NCI-H345 treated with DMSO at 0.1 percent for 48 hours (cell line): ENCODE results near the gene LTBP2.
"Not testable (repeated sequence)": the region's sequence is repeated elsewhere in the genome, so short reads cannot be mapped to it uniquely, and the experiment has no call there.

ENCODE experiments used
- DNase-seq: peaks from one replicate; lab custom pipeline; 2025; ENCODE audit not compliant: unreplicated experiment; lab: John Stamatoyannopoulos, UW

Gene LTBP2

DNA sequence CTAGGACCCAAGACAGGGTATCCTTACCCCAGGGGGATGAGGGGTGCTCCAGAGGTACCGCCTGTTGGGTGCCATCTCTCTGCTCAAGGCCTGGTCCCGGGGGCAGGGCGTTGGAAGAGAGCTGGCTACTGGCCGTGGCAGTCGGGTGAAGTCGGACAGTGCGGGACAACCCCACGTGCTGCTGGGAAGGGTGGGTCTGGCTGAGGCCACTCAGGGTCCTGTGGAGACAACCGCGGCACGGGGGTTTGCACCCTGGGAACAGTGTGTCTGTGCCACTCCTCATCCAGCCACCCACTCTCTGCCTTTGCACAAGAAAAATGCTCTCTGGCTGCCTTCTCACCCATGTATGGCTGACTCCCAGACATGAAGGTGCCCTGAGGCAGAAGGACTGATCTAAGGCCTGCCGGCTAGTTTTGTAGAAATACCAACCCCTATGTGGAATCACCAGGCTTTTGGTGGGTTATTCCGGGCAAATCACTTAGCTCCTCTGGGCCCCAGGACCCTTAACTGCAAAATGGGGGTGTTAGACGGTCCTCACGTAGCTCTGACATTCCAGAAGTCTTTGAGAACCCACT, 56.5 kb downstream of the LTBP2 start:
- no peak for DNase-seq

DNA sequence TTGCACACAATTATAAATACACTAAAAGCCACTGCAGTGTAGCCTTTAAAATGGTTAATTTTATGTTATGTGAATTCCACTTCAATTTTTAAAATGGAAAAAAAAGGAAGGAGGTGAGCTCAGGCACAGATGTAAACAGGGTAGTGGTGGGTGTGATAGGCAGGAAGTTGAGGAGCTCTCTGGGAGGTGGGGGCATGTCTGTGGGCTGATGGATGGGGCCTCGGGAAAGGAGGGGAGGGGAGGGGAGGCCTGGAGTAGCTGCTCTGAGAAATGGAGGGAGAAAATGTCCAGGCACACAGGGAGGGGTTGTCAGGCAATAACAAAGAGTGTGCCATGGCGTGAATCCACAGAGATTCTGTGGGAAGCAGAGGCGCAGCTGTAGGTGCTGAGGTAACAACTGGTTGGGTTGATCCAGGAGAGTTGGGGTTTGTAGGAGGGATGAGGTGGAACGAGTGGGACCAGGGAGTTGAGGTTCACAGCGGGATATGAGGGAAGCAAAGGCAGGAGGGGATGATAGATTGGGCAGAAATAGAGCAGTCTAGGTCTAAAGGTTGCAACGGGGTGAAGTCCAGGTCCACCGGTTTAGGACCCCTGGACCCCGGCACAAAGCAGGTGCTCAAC, 57.2 kb downstream of the LTBP2 start:
- DNase-seq, result no peak

DNA sequence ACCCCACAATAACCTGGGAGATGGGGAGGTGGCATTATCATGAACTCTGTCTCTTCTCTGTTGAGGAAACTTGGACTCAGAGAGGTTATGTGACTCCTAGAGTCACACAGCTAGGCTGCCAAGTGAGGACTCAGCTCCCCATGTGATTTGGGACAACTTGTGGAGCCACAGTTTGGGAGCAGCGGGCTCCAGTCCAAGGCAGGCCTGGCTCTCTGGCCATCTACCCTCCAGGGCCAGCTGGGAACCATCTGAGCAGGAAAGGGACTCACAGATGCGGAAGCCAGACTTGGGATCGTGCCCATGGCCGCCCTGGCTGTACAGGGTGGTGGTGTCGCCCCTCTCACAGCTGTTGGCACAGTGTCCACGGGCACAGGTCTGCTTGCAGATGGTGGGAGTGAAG, 59.4 kb downstream of the LTBP2 start:
- no peak for DNase-seq

DNA sequence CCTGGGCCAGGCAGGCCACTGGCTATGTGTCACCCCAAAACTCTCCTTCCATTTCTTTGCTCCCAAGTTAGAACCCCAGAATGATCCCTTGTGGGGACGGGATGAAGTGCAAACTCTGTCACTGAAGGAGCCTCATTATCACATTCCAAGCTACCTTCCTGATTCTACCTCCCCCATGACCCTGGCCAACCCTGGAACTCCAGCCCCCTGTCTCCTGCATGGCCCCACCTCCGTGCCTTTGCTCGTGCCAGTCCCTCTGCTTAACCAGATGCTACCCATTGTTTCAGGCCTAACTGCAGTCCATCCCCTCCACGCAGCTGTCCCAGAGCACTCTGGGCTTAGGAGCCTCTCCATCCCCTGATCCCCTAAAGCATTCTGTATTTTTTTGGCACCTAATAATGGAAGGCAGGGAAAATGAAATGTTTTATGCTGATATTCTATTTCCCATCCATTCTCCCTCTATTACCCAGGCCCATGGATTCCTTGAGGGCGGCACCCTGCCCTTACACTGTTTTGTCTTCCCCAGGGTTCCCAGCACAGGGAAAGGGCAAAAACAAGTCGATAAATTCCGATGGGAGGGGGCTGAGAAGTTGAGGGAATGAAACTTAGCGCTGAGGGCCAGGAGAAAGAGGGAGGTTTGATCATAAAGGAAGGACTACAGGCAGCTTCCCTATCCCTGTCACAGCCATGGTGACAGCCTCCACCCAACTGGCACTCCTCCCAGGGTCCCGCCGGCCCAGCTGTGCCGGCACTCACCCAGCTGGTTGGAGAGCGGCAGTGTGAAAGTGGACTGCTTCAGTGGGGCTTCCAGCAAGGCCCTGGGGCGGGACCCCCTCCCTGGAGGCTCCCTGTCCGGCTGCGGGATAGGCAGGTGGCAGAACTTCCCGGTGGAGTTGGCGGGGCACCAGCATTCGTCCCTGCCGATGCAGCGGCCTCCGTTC, 60.3 kb downstream of the LTBP2 start:
- DNase-seq, result no peak

DNA sequence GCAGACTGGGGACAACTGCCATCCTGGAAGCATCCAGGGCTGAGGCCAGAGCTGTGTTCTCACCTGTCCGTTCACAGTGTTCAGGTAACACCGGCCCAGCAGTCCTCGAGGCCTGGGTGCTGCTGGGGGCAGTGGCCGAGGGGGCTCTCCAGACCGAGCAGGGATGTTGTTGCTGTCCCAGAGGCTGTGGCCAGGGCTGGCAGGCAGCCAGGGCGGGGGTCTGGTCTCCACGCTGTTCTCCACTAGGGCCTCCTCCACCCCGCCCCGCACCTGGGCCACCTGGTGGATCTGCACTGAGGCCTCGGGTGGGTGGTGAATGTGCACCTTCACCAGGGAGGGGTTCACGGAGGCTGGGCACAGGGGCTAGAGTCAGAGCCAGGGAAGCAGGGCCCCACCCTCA, 61.0 kb downstream of the LTBP2 start:
- DNase-seq, result no peak

DNA sequence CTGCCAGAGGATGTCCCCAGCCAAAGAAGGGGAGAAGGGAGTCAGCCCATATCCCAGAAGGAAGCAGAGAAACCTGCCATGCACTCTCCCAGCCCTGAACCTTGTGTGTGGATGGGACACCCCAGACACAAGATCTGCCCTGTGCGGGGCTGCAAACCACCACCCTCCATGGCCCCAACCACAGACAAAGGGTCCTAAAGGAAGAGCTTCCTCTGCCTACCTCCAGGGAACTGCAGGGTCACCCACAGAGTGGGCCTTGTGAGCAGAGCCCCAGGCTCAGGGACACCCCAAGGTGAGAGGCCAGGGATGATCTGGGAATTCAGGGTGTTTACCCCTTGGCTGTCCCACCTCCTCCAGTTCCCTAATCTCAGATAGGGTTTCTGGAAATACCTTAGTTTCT, 62.0 kb downstream of the LTBP2 start:
- DNase-seq, result no peak

DNA sequence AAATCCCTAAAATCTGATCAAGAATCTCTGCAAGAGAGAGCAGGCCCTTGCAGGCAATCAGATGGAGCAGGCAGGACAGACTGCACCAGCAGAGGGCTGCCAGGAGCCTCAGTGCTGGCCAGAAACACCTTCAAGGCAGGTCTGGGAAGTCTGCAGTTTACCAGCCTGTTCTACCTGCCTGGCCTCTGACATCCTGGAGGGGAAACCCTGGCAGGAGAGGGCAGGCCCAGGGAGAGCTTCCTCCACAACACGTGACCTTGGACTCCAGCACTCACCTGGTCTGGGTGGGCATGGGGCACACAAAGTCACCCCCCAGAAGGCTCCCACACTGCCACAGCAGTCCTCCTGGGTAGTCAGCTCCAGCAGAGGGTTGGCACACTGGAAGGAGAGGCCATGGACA, 62.4 kb downstream of the LTBP2 start:
- DNase-seq, result no peak

DNA sequence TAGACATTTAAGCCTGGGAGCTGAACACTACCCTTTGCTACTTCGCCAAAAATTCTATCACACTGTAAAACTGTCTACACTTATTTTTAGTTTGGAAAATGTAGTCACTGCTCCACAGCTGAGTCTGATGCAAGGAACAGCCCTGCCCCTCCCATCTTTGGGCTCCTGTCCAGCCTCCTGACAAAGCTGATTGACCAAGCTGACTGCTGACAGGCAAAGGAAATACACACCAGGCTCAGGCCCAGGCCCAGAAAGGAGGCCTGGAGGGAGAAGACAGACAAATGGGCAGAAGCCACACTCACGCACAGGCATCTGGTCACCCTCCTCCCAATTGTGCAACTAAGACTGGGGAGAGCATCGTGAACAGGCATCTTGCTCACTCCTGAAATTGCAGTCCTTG, 63.2 kb downstream of the LTBP2 start:
- no peak for DNase-seq

DNA sequence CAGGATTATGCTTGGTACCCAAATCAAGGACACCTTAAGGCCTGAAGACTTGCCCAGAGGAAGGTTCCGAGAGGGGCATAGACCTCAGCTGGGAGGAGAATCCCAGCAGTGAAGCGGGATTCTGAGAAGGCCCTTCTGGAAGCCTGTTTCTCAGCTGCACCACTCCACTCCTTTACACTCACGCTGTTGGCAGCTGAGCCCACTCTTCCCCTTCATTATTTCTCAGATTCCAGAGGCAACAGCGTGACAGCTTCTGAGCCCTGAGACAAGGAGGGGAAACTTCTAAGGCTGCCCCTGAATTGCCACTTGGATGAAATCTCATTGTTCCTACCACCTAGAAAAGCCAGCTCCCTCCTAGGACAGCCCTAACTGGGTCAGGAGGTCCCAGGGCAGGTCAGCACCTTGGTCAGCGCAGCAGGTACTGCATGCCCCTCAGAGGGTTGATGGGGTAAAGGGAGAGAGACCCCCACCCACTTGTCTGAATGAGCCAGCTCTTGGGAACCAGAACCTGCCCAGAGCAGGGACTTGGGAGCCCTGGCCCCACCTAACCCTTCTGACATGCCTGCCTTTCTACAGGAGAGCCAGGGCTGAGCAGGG, 64.6 kb downstream of the LTBP2 start:
- DNase-seq, result no peak

DNA sequence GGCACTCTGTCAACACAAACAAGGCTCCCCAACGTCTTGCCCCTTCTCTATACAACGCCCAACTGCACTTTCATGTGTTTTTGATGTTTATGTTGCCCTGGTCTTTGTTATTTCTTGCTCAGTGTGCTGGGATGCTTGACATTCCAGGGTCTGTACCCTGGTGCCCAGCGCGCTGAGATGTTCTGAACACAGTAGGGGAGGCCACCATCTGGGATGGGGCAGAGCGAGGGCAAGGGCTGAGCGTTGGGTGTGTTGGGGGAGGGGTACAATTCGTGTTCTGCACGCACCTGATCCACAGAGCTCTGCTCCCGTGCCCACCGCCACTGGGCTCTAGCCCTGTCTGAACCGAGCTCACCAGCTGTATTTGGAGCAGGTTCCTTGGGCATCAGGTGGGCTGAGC, 65.6 kb downstream of the LTBP2 start:
- no peak for DNase-seq

DNA sequence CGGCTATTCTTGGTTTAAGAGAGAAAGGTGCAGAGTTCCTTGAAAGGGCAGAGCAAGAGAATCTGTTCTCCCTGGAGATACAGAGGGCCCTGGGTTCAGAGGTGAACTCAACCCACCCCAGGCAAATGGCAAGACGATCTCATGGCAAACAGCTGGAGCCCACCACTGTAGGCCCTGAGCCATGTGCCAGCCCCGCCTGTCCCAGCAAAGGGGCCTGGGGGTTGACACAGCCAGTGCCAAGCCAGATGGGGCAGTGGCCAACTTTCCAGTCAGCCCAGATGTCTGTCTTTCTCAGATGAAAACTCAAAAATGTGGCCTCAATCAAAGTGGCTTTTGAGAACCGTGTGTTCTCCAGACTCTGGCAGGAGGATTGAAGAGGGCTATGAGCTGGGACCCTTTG, 66.7 kb downstream of the LTBP2 start:
- no peak for DNase-seq

DNA sequence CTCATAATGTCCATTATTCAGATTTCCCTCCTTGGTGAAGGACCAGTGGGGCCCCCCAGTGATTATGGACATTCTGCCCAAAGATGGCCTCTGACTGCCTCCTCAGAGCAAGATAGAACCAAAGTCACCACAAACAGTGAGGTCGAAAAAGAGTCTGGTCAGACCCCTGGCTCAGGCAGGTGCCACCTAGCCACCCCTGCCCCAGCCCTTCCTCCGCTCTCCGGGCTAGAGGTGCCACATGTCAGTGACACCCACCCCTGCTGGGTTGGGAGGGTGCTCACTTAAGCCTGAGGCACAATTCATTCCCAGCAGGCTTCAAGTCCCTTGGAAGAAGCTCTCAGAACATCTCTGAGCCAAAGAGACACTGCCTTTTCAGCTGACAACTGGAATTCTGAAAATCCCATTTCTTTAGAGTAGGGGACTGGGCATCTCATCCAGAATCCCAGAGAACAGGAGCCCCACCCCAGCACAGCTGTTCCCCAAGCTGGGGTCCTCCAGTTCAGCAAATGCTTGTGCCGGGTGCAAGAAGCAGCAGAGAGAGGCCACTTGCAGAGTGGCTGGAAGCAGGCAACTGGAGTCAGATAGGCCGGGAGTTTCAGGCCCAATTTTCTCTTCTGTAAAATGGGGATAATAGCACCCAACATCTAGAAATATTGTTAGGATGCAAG, 68.1 kb downstream of the LTBP2 start:
- no peak for DNase-seq

DNA sequence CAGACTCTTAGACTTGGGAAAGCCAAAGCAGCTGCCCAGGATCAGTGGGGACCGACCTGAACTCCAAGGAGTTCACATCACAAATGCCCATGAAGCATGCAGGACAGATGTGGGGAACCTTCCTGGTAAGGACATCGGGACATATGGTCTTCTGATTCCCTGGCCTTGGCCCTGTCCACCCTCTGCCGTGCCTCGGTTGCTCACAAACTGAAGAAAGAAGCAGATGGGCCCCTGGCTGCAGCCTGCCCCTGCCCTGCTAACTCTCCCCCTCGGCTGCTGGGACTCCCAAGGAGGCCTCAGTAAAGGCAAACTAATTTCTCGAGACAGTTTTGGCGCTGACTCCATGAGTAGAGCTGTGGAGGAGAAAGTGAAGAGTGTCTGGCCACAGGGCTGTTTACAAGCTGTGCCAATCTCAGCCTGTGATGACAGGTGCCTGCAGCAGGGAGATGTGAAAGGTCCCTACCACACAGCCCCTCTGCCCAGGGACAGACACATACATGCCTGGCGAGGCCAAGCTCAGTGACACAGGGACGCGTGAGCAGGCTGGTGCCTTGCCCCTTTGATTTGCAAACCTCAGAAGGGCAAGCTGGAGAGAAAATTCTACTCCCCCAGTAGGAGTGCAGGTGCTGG, 69.9 kb downstream of the LTBP2 start:
- no peak for DNase-seq

DNA sequence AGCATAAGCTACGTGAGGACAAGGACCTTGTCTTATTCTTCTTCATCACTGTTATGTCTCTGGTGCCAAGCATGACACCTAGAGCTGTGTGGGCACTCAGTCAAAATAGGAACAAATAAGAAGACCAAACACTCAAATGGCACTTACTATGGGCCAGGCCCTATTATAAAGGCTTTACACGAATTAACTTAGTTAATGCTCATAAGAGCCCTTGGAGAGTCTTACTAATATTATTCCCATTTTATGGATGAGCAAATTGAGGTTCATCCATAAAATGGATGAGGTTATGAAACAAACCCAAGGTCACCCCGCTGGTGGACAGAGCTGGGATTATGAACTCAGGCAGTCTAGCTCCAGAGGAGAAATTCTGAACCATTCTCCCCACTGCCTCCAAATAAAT, 70.8 kb downstream of the LTBP2 start:
- DNase-seq, result no peak

DNA sequence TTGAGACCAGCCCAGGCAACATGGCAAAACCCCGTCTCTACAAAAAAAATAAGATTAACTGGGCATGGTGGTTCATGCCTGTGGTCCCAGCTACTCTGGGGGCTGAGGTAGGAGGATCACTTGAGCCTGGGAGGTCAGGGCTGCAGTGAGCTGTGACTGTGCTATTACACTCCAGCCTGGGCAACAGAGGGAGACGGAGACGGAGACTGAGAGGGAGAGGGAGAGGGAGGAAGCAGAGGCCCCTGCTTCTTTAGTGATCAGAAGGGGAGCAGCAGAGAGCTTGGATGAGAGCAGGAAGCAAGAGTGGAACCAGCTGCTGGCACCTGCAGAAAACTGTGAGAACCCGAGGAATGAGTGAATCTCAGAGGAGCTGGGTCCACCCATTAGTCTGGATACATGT, 72.5 kb downstream of the LTBP2 start:
- no peak for DNase-seq

DNA sequence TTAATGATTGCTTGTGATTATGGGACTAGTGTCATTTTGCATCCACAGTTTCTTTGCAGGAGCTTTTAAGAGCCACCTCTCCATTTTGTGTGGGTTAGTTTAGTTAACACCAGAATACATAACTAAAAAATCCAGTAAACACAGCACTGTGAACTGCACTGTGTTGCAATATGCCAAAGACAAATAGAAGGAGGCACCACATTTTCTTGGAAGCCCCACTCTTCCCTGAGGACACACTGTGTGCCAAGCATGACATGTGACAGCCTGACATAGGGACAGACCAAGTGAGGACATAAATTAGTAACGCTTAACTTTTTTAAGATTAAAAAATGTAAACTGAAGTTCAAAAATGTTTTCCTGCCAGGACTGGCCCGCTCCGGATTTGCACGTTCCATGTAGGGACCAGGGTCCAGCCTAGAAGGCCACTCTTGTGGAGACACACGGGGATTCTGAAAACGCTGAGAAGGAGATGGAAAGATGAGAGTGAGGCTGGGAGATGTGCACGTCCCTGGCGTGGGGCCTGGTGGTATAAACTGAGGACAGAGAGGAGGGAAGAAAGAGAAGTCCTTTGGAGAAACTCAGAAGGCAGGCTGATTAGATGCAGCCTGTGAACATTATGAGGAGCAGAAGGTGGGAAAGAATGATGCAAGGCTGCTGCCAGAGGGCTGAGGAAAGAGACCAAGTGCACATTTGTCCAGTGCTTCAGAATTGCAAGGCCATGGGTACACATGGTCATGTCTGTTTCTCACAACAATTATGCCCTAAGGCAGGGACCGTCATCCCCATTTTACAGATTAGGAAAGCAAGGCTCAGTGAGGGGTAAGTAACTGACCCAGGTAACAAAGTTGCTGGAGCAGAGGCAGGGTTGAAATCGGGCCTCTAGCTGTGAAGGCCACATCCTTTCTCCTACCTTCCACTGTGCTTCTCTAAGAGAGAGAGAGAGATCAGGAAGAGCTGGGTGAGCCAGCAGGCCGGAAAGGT, 73.3 kb downstream of the LTBP2 start:
- no peak for DNase-seq

DNA sequence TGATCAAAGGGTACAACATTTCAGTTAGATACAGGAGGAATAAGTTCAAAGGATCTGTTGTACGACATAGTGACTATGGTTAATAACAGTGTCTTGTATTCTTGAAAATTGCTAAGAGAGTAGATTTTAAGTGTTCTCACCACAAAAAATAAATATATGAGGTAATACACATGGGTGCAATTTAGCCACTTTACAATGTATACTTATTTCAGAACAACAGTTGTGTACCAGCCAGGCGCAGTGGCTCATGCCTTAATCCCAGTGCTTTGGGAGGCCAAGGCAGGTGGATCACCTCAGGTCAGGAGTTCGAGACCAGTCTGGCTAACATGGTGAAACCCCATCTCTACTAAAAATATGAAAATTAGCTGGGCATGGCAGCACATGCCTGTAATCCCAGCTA, 75.7 kb downstream of the LTBP2 start:
- not testable (repeated sequence) for DNase-seq

DNA sequence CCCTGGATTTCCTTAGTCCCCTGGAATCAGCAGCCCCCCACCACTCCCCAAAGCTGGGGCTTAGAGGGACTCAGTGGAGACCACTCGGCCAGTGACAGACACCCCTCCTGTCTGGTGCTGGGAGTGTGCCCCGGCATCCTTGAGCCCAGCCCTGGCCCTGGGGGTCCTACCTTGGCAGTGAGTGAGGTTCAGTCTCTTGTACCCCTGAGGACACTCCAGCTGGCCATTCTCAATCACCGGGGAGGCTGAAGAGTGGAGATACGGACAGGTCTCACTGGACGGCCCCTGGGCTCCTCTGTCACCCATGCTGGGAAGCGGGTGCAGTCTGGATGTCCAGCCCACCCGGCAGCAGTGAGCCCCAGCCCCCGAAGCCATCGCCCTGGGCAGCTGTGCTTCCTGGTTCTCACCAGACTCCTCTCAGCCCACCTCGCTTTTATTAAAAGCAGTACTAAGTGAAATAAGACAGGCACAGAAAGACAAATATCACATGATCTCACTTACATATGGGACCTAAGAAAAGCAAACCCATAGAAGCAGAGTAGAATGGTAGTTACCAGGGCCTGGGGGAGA, 76.2 kb downstream of the LTBP2 start:
- DNase-seq, result no peak

DNA sequence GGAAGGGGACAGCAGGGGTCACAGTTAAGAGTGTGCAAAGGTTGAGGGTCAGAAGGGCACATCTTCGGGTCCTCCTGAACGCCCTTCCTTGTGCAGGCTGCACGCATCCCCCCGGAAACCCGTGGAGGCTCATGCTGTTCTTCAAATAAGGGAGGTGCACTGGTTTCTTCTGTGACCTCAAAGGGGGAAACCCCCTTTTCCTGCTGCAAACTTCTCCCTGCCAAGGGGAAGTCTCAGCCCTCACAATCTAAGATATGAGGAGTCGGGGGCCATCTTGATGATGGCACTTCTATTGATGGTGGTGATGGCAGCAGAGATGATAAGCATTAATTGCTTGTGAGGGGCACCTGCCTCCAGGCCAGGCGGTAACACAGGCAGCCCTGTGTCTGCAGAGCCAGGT, 78.5 kb downstream of the LTBP2 start:
- no peak for DNase-seq
